GM12892 (cell line): Measurements from ENCODE around the gene ROCK2.
"Not testable (repeated sequence)": the region's sequence is repeated elsewhere in the genome, so short reads cannot be mapped to it uniquely, and the experiment has no call there.

Experiments
- DNase-seq: peaks from one replicate; pipeline ENCODE4 v3.0.0; 2011; ENCODE audit not compliant: insufficient read length
- FAIRE-seq: peaks from 2 replicates; lab custom pipeline; 2011; peaks lifted over from hg19 to GRCh38; lab: Jason Lieb, UNC
- POLR2A ChIP-seq: IDR thresholded peaks from 2 replicates; pipeline ENCODE4 v1.6.1; 2011; ENCODE audit warnings: low read depth, low read length, control low read depth
- POLR2AphosphoS5 ChIP-seq: IDR thresholded peaks from 2 replicates; pipeline ENCODE4 v1.6.1; 2011; ENCODE audit warnings: low read depth, low read length, control low read depth
- TAF1 ChIP-seq: IDR thresholded peaks from 2 replicates; pipeline ENCODE4 v1.6.1; 2011; ENCODE audit warnings: low read depth, mild to moderate bottlenecking, control low read depth, low read length, borderline replicate concordance

ROCK2 gene

GRCh38 chr2:11234309-11234708 lies 110.1 kb downstream of the ROCK2 start:
- TF ChIP-seq TAF1 (no peak), POLR2A (no peak), POLR2AphosphoS5 (no peak)
- FAIRE-seq (no peak), DNase-seq (no peak)

DNA sequence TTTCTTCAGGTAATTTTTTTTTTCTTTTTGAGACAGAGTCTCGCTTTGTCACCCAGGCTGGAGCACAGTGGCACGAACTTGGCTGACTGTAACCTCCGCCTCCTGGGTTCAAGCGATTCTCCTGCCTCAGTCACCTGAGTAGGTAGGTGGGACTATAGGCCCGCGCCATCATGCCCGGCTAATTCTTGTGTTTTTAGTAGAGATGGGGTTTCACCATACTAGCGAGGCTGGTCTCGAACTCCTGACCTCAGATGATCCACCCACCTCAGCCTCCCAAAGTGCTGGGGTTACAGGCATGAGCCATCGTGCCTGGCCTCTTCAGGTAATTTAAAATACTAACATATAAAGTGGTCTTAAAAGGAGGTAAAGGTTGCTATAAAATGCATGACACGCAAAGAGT lies 113.2 kb downstream of the ROCK2 start:
- FAIRE-seq, DNase-seq: not testable (repeated sequence)

GRCh38 chr2:11228692-11229091 lies 115.7 kb downstream of the ROCK2 start:
- FAIRE-seq, result no peak
- no peak for TF ChIP-seq TAF1
- TF ChIP-seq POLR2A, result no peak
- TF ChIP-seq POLR2AphosphoS5, result no peak
- DNase-seq, result no peak

GRCh38 chr2:11227595-11227994 lies 116.8 kb downstream of the ROCK2 start:
- TF ChIP-seq POLR2A (no peak), POLR2AphosphoS5 (no peak), TAF1 (no peak)
- FAIRE-seq (peak; percentile 14), DNase-seq (no peak)

DNA sequence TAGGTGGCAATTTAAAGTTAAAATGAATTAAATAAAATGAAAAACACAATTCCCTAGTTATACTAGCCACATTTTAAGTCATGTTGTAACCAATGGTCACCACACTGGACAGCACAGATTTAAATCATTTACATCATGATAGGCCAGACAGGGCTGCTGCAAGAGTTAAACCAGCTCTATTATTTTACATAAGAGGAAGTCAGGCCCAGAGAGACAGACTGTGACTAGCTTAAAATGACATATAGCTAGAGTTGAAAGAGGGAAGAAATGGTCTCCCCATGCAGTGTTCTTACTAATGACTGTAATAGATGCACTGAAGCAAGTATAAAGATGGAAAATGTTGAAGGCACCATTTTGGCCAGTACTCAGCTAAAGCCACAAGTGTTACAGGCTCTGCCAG lies 119.5 kb downstream of the ROCK2 start:
- FAIRE-seq (no peak), DNase-seq (no peak)
- no peak for TF ChIP-seq POLR2AphosphoS5
- no peak for TF ChIP-seq TAF1
- TF ChIP-seq POLR2A, result no peak

DNA sequence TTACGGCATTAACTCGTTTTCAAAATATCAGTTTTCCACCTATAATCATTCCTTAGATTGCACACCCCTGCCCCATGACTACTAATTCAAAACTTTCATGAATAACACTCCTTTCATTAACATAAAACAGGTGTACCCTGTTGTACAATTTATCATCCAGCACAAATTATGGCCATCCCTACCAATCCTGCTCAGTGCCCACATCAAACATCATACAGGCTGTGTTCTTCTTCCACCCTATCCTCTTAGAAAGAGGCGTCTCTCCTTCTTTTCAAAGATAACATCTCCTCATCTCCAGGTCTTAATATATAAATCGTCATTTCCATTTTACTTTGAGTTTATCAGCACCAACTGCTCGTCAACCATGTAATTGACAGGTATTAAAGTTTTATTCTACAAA lies 121.6 kb downstream of the ROCK2 start:
- TF ChIP-seq POLR2AphosphoS5 (no peak), TAF1 (no peak), POLR2A (no peak)
- DNase-seq (no peak), FAIRE-seq (no peak)

GRCh38 chr2:11220445-11220844 lies 124.0 kb downstream of the ROCK2 start:
- no peak for FAIRE-seq
- DNase-seq, result no peak
- no peak for TF ChIP-seq POLR2AphosphoS5
- no peak for TF ChIP-seq TAF1
- TF ChIP-seq POLR2A, result no peak

- TF ChIP-seq POLR2A (no peak), TAF1 (no peak), POLR2AphosphoS5 (no peak)
- FAIRE-seq (no peak), DNase-seq (no peak)
Measured at GRCh38 chr2:11215407-11215806, 129.0 kb downstream of the ROCK2 start.

DNA sequence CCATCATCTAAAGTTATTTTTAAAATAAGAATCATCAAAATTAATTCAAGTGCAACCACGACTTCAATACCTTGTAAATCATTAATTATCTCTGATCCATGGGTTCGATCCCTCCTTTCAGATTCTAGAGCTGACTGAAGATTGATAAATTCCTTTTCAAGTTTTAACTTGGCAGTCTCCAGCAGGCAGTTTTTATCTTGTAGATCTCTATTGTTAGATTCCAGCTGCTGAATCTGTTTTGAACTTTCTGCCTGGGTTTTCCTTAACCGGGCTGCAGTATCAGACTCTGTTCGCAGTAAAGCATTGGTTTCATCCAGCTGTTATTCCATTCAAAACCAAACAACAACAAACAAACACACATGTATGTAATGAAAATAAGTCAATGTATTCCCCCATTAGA lies 129.7 kb downstream of the ROCK2 start:
- DNase-seq (no peak), FAIRE-seq (no peak)
- TF ChIP-seq POLR2AphosphoS5, result no peak

DNA sequence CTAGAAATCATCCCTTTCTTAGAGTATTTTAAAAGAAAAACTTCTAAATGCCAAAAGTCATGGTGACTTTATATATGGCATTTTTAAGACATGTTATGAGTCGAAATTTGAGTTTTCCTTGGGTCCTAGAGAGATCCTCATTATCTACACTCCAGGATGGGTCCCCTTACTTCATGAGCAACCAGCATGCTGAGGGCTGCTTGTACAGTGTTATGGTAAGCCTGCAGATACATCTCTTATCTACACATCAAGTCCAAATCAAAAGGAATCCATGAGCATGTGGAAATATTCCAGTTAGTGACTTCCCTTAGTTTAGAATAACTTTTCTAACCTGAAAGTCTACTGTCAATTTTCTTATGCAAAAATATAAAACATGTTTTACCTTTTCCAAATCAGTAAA lies 130.5 kb downstream of the ROCK2 start:
- DNase-seq, result no peak

DNA sequence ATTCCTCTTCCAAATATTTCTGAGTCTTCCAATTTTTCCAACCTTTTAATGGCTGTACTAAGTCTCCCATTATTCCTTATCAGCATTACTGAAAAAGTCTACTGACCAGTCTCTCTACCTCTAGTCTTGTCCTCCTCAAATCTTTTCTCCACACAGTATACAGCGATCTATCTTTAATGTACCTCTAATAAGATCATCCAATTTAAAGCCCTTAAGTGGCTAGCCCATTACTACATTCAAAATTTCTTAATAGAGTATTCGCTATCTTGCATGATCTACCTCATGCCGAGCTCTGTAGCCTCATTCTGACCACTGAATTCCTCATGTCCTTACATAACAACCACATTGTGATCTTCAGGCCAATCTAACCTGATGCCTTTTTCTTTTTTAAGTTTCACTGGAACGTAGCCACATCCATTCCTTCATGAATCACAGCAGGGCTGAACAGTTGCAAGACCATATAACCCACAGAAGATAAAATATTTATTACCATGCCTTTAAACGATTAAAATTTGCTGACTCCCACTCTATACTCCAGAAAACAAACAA lies 131.3 kb downstream of the ROCK2 start:
- no peak for FAIRE-seq
- TF ChIP-seq POLR2AphosphoS5, result no peak
- no peak for TF ChIP-seq TAF1
- TF ChIP-seq POLR2A, result no peak
- DNase-seq, result no peak

More for the DNA sequence above, 130.5 kb downstream of the ROCK2 start:
- no peak for FAIRE-seq
- TF ChIP-seq POLR2AphosphoS5 (no peak), POLR2A (no peak), TAF1 (no peak)

DNA sequence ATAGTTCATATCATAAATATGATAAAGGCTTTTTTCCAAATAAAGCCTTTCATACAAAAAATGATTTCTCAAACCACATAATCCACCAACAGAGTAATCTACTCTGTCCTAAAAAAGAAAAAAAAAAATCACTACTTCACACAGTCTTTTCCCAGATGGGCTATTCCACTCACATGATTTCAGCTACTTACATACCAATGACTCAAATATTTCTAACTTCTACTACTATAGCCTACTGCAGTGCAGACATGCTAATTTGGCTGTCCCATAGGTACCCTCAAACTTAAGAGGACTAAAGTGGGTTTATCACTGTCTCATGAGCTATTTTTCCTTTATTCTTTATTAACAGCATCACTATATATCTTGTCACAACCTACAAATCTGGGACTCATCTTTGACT lies 131.8 kb downstream of the ROCK2 start:
- FAIRE-seq, result no peak
- TF ChIP-seq POLR2AphosphoS5, result no peak
- TF ChIP-seq POLR2A, result no peak
- TF ChIP-seq TAF1, result no peak
- DNase-seq, result no peak

GRCh38 chr2:11208083-11208482 lies 136.4 kb downstream of the ROCK2 start:
- FAIRE-seq (no peak), DNase-seq (no peak)
- TF ChIP-seq POLR2AphosphoS5 (no peak), POLR2A (no peak), TAF1 (no peak)
